ENCODE measurements around the gene GALNT9.
A peak's percentile ranks its signal among the peaks of the same experiment; 100 is the strongest.

The GALNT9 gene

GRCh38 chr12:132178801-132179401 is 150.5 kb downstream of the GALNT9 start:
- DNase-seq: no peak

DNA sequence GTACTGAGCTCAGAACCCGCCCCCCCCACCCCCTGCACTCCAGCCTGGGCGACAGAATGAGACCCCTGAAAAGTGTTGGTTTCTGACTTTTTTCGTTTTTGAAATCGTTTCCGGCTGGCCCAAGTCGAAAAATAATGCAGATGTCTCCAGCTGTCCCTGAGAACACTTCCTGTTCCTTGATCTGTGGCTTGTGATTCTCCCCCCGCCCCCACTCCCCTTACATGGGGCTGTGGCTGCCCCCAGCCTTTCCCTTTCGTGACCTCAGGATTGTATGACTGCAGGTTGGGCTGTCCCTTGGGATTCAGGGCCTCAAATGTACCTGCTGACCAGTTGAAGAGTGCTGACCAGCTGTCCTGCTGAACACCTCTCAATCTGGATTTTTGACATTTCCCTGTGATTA is 151.1 kb downstream of the GALNT9 start:
- DNase-seq: peak; percentile 22

GRCh38 chr12:132176920-132177551 is 152.4 kb downstream of the GALNT9 start:
- DNase-seq: no peak

DNA sequence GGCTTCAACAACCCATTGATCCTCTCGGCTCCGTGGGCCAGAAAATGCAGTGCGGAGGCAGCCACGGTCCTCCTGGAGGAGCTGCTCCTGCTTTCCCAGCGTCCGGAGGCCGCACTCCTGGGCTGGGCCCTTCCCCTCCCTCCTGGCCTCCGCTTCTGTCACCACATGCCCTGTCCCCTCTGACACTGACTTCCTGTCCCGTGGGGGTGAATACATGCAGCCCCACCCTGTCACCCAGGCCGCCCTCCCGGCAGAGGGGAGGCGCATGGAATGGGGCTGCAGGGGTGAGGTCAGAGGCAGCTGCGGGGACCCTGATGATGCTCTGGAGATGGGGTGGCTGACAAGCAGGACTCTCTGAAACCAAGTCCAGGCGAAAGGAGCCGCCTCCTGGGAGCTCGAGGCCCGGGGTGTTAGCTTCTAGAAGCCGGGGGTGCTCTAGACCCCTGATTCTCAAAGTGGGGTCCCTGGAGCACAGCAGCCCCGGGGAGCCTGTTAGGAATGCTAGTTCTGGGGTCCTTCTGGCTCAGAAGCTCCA is 152.9 kb downstream of the GALNT9 start:
- peak; percentile 8 for DNase-seq

DNA sequence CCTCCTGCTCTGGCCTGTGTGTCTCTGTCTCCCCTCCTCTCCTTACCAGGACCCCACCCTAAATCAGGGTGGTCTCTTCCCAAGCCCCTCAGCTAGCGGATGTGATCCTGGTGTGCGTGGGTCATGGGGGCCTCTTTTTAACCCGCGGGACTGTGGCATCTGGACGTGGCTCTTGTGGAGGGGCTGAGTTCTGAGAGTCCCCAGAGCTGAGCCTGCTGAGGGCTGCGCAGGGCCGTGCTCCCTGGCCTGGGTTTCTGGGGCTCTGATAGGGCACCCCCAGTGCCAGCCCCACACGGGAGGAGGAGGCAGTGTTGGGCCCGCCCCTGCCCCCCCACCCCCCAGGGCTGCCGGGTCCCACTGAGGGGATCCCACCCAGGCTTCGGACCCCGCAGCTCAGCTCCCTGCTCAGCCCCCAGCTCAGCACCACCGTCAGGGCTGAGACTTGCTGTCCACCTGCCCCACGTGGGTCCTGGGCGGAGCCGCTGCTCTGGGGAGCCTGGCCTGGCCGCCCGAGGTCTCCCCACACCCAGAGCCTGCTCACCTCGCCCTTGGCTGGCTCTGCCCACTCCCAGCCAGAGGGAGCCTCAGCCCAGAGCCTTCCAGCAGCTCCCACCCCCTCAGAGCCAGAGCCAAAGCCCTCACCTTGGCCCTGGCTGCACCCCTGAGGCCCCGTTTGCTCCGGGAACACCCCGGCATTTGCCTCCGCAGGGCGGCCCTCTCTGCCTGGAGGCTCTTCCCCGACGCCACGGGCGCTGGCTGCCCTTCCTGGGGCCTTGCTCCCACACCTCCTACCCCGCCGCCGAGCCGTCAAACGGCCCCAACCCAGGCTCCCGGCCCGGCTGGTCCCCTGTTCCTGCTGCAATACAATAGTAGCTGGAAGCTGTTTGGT is 153.6 kb downstream of the GALNT9 start:
- no peak for DNase-seq

DNA sequence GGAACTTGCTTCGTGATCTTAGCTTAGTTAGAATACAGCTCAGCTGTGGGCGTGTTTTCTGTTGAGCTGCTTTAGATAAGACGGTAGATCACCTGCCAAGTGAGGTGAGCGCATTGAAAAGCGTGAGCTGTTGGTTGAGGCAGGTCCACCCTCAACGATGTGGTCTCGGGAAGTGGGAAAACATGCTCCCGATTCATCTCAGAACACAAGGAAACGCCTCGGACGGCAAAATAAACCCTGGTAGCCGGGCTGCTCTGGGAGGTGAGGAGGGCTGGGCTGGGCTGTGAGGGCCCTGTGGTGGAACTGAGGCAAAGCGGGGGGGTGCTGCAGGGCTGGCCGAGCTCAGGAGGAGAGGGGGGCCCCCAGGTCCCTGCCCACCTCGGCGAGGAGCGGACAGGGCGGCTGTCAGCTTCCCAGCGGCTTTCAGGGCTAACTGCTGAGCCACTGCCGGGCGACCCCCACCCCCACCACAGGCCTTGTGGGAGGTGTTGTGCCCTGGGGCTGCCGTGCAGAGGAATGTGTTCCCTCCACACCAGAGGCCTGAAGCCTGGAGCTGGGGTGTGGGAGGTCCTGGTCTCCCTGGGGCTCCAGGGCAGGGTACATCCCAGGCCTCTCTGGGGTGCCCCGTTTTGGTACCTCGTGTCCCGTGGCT is 154.4 kb downstream of the GALNT9 start:
- no peak for DNase-seq

DNA sequence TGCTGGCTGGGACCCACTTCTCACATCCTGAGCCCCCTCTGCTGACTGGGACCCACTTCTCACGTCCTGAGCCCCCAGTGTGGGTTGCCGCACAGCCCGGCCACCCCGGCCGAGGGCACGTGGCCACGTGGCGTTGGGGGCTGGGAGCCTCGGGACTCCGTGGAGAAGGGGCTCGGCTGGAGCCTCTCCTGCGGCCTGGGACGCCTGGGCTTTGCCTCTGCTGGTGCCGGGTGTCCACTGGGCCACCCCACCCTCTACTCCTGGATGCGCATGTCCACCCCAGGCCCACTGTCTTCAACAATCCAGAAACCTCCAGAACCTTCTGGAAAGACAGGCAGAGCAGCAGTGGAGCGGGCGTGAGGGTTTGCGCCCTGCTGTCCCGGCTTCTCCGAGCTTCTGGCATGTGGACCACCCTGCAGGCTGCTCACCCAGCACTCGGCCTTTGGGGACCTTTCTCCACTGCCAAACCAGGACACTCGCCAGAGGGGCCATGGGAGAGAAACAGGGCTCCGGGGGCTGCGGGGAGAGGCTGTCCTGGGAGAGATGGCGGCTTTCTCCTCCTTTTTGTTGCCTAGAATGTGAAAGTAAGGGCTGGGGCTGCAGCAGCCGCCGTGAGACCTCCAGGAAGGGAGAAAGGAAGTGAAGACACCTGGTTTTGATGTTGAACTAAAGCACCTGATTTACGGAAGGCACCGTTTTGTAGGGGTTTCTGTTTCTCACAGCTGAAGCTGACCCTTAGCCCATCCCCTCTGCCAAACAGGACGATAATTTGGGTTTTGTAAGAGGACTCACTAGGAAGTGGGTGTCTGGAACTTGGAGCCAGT is 155.2 kb downstream of the GALNT9 start:
- DNase-seq: no peak

DNA sequence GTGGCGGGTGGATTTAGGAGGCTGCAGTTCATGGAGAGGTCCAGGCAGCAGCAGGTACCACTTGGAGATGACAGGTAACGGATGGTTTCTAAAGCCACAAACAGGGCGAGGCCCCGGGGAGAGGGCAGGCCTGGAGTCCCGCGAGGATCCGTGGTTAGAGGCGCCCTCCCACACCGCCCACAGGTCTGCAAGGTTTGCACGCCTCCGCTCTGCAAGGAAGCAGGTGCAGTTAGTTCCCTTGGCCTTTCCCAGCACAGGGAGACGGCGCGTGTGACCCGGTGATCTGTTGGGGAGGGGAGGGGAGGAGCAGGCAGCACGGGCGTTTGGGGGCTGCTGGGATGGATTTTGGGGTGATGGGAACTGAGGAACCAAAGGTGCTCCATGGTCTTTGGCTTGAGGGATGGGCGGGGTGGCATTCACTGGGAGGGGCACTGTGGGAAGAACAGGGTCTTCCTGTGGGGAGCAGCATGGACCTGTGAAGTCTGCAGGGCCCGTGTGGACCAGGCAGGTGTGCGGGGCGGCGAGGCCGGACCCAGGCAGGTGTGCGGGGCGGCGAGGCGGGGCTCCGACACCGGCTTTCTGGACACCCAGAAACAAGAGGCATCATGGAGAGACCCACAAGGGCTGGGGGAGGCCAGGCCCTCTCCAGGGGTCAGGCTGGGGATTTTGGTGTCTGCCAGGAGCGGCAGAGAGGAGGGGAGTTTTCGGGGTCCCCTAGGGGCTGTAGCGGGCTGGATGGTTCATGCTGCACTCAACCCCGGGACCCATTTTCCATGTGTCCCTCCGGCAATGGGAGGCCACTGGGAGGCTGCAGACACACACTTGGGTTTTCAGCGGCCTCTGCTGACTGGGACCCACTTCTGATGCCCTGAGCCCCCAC is 156.0 kb downstream of the GALNT9 start:
- no peak for DNase-seq

DNA sequence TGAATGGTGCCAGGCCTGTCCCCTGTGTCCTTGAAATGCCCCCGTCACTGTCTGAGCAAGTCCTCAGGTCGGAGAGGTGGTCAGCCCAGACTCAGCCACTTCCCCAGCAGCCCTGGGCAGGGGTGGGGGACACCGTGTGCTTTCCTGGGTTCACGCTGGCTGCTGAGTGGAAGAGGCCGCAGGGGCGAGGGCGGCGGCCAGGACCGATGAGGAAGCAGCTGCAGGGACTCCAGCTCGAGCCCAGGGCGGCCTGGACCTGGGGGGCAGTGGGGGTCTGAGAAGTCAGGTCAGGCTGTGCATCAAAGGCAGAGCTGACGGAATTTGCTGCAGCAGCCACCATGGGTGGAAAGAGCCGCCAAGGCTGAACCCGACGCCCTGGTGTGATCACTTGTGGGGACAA is 156.8 kb downstream of the GALNT9 start:
- DNase-seq: no peak

GRCh38 chr12:132171968-132172521 is 157.3 kb downstream of the GALNT9 start:
- no peak for DNase-seq

DNA sequence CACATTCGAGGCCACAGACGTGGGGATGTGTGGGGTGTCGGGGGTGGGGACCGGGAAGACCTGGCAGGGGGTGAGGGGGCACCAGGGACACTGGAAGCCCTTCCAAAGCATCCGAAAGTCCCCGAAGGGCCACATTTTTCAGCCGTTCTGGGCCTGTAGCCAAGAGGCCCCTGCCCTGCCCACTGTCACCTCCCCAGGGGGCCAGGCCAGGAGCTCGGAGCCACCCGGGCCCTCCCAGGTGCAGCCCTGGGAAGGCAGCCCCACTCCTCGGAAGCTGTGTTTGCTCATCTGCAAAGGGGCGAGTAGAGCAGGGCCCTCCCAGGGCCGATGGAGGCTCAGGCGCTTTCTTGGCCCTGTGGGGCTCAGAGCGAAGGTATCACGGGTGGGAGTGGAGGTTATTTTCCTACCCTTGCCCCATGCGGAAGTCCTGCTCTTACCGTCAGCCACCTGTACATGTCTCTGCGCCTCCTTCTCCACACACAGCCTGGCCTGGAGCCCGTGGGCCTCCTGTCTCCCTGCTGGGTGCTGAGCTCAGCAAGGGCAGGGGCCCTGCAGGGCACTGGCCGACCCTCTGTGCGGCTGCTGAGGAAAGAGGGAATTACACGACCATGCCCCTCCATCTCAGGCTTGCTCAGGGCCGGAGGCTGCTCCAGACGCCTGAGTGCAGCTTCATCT is 158.0 kb downstream of the GALNT9 start:
- no peak for DNase-seq

- DNase-seq: no peak
Observed at GRCh38 chr12:132170637-132171292, 158.6 kb downstream of the GALNT9 start.

DNA sequence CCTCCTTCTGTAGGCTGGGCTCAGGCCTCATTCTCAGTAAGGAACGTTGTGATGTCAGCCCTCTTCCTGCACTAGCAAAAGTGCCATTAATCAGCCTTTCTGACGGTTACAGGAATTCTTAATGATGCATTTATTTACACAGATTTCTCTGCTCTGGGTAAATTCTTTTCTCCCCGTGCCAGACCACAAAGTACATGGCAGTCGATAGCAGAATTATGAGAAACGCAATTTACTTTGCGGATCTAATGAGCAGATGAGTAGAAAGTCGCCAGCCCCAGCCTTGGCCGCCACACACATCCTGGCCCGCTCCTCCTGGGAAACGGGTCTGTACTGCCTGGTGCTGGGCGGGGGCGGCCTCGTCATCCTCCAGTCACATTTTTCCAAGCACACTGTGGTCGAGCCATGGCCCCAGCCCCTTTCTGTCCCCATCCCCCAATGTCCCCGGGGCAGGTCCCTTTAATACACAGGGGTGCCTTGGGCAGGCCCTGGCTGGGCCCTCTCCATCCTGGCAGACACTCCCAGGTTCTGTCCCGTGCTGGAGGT is 159.2 kb downstream of the GALNT9 start:
- no peak for DNase-seq

GRCh38 chr12:132169376-132169775 is 160.0 kb downstream of the GALNT9 start:
- no peak for DNase-seq

DNA sequence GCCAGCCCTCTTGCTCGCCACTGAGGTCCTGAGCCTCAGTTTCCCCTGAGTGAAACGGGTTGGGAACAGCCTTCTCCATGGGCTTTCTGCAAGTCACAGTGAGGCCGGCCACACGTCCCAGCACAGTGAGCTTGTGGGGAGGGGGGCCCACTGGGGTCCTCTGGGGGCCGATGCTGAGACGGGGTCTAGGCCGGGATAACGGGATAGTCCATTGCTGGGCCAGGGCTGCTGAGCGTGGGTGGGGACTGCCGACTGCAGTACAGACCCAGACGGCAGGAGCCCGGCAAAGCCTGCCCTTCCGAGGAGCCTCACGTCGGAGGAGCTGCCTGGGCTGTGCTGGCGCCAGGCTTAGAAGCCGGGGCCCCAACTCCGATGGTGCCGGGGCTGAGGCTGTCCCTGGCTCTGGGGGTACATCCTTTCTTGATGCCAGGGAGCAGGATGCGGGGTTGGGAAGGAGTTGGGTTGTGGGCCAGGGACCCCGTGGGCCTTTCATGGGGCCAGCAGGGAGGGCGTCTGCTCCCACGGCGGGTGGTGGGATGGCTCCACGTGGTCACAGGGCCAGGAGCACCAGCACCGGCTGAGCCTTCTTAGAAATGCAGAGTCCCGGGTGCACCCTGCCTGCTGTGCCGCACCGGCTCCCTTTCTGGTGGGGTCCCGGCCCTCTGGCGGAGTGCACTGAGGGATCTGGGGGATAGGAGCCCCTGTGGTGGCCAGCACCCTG is 160.9 kb downstream of the GALNT9 start:
- DNase-seq: no peak

- no peak for DNase-seq
Observed at GRCh38 chr12:132167611-132168310, 161.6 kb downstream of the GALNT9 start.

- DNase-seq: no peak
Observed at GRCh38 chr12:132166801-132167591, 162.4 kb downstream of the GALNT9 start.

Measured in inflammatory macrophage treated with lipopolysaccharide for 4 hours (primary cell).